GM10266 (cell line): ENCODE data around the gene PSMB5.

Experiments
- DNase-seq: peaks from one replicate; pipeline ENCODE4 v3.0.0; 2012; ENCODE audit errors: extremely low spot score
- TF ChIP-seq, protein P1 (sequence below): IDR thresholded peaks from 2 replicates; pipeline ENCODE4 v1.5.1; 2012; ENCODE audit warnings: mild to moderate bottlenecking, low read depth; ENCODE audit not compliant: control insufficient read depth, insufficient read depth; ENCODE audit errors: missing control alignments

The PSMB5 gene

DNA sequence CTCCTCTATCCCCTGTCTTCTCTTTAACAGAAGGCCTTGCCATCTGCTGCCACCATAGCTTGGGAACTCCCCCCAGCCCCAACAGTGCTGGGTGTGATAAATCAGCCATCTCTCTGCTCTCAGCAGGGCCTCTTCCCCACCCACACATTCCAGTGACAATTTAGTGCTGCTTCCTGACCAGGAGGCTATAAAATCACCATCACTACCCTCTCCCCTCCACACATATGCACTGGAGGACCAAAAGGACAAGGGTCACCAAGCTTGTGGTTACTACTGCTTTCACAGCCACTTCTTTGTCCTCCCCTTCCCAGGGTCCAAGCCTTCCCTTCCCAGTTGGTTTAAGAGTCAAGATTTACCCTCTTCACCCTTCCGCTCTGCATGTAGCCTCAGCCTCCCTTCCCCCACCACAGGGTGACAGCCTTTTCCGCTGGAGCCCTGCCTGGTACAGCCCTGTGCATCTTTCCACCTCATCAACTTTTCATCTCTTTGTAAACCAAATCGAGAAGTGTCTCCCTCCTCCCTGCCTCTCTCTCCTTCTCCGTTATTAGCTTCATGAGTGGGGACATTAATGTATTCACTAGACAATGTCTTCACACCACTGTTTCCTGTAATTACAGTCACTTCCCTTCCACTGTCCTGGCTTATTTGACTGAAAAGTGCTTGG is 9.4 kb downstream of the PSMB5 start:
- TF ChIP-seq, protein P1, sequence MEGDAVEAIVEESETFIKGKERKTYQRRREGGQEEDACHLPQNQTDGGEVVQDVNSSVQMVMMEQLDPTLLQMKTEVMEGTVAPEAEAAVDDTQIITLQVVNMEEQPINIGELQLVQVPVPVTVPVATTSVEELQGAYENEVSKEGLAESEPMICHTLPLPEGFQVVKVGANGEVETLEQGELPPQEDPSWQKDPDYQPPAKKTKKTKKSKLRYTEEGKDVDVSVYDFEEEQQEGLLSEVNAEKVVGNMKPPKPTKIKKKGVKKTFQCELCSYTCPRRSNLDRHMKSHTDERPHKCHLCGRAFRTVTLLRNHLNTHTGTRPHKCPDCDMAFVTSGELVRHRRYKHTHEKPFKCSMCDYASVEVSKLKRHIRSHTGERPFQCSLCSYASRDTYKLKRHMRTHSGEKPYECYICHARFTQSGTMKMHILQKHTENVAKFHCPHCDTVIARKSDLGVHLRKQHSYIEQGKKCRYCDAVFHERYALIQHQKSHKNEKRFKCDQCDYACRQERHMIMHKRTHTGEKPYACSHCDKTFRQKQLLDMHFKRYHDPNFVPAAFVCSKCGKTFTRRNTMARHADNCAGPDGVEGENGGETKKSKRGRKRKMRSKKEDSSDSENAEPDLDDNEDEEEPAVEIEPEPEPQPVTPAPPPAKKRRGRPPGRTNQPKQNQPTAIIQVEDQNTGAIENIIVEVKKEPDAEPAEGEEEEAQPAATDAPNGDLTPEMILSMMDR: no peak
- DNase-seq: no peak

DNA sequence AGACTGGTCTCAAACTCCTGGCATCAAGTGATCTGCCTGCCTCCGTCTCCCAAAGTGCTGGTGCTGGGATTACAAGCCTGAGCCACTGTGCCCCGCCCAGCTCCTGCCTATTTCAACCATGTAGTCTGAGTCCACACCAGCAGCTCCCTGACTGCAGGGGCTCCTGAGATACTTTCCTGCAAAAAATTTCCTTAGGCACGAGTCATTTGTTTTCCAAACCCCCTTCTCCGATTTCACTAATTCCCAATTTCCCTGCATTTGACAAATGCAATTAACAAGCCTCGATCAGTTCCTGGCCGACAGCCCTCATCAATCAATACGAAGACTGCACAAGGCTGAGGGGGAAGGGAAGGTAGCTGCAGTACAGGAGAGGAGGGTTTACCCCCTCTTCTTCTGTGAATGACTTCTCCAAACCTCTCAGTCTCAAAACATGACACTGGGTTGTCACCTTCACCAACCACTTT is 10.1 kb downstream of the PSMB5 start:
- TF ChIP-seq, protein P1: no peak
- no peak for DNase-seq

GRCh38 chr14:23023795-23024152 is 10.9 kb downstream of the PSMB5 start:
- TF ChIP-seq, protein P1: no peak
- no peak for DNase-seq

DNA sequence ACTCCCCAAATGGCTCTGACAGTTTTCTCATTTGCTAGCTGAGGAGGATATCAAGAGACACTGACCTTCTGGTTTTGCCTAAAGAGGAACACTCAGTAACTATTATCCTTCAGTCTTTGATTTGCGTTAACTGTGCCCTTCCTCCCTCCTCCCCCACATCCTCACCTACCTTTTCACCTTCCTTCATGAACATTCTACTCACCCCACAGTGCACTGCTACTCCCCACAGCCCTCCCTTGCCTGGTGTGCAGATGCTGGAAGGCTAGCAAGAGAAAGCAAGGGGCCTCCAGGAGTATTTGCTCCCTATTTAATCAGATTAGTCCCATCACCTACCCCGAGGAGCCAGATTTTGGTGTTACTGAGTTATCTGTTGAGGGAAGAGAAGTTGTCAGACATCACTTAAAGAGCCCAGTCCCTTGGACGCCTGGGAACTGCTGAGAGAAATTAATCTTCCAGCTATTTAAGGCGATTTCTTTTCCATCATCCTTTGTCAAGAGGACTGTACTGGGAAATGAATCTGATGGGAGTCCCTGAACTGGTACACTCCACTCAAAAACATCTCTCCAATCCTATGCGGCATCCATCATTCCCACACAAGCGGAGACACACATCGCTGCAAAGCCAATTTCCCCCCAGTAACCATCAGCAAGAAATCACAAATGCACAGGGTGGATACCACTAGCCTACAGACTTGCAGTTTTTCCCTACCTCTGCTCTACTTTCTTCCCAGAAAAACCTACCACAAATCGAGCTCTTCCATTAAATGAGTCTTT is 11.5 kb downstream of the PSMB5 start:
- no peak for DNase-seq
- TF ChIP-seq, protein P1: no peak

DNA sequence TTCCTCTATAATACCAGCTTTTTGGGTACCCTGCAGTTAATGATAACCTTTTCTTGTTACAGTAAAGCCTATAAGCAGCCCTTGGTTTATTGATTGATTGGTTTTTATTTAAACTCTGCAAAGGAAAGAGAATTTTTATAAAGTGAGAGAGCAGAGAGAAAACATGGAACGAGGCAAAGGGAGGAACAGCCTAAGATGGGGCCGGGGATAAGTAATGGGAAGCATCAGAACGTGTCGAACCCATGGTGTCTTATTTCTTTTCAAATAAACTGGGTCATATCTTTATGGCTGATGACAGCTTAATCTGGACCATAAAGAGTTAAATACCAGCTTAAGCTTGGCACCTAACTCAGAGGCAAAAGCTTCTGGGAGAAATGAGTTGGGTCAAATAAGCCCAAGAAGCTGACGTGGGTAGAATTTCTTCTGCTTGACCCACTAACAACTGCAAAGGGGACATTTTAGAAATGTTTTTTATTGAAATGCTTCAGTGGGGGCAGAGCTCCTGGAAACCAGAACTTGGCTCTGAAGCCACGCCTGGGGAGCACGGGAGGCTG is 12.7 kb downstream of the PSMB5 start:
- TF ChIP-seq, protein P1: no peak
- no peak for DNase-seq

DNA sequence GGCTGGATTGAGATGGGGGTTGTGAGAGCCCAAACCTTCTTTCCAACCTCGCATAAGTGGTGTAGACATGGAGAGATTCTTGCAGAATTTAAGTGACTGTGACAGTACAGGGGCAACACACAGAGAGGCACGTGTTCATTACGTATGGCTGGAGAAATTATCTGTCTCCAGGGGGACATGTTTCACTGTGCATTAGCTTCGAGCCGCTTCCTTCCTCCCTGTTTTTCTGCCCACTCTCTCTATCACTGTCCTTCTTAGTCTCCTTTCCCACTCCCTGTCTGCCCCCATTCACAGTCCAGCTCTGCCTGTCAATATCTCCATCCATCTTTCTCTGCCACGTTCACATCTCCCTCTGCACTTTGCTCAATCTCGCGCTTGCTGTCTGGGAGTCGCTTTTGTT is 13.3 kb downstream of the PSMB5 start:
- no peak for DNase-seq
- TF ChIP-seq, protein P1: no peak
